Endothelial cell of umbilical vein (primary cell): ENCODE results near the gene ASIP.

Experiments used
- CTCF ChIP-seq, 2 donors: IDR thresholded peaks; 1 replicate in 1 of 2; 2 replicates in 1 of 2; pipeline ENCODE4 v1.5.1; 2011; ENCODE audit warnings: low read length in 2 of 2, mild to moderate bottlenecking in 2 of 2, moderate library complexity in 2 of 2, control low read depth in 1 of 2, inconsistent platforms in 1 of 2, low read depth in 1 of 2; ENCODE audit not compliant: insufficient read depth in 1 of 2; ENCODE audit errors: extremely low read depth in 1 of 2
- POLR2A ChIP-seq: IDR thresholded peaks from 2 replicates; pipeline ENCODE4 v1.6.1; 2012; ENCODE audit warnings: low read depth, mild to moderate bottlenecking, control low read depth, low read length
- POLR2AphosphoS5 ChIP-seq: IDR thresholded peaks from 2 replicates; pipeline ENCODE4 v1.6.1; 2012; ENCODE audit warnings: low read depth, mild to moderate bottlenecking, control low read depth, low read length, moderate library complexity; ENCODE audit not compliant: insufficient read depth

GRCh38 chr20:34296468-34296867 lies 55.2 kb downstream of the ASIP start:
- no peak for TF ChIP-seq CTCF (IDR thresholded peaks at IDR 0.05; ENCODE audit: extremely low read depth in 1 of 2, insufficient read depth in 1 of 2, low read depth in 1 of 2, low read length in 2 of 2)
- TF ChIP-seq POLR2AphosphoS5 = no peak
- TF ChIP-seq POLR2A = no peak
